Measurements from ENCODE around the gene FTSJ1.
"Not testable (repeated sequence)": the region's sequence is repeated elsewhere in the genome, so short reads cannot be mapped to it uniquely, and the experiment has no call there.

Gene FTSJ1, protein sequence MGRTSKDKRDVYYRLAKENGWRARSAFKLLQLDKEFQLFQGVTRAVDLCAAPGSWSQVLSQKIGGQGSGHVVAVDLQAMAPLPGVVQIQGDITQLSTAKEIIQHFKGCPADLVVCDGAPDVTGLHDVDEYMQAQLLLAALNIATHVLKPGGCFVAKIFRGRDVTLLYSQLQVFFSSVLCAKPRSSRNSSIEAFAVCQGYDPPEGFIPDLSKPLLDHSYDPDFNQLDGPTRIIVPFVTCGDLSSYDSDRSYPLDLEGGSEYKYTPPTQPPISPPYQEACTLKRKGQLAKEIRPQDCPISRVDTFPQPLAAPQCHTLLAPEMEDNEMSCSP

DNA sequence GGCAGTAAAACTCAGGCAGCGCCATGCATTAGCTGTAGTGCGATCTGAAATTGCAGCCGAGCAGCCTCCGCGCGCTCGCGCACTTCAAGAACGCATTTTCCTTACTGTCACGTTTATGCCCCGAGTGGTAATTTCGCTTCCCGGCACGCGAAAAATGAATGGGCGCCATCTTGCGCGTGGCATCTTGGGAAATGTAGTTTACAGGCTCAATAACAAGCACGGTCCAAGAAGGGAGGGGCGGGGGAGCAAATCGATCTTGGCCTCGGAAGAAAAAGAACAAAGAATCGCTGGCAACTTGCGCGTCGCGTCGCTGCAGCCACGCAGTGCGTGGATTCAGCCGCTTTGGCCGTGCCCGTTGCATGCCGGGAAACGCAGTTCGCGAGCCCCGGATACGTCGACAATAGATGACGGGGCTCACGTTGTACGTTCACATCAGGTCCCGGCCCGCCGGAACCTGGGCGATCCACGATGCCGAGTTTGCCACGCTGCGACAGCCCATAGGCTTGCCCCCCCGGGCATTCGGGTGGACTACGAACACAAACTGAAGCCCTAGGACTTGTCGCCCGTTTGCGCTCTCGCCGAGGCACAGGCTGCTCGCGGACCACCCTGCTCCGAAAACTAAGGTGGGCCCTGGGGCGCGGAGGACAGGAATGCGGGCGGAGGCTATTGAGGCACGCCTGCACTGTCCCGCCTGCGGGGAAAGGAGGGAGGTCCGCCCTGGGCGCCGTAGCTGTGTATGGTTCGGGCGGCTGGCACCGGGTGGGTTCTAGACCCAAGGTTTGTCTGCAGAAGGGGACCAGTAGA lies at the start of gene FTSJ1:
Gene FTSJ1, plus strand, starts transcription at position 426 of the 804 bp plus-strand sequence. CDS start 1,849 bp downstream, outside the sequence.
- peak; percentile 85 to 87 for DNase-seq

DNA sequence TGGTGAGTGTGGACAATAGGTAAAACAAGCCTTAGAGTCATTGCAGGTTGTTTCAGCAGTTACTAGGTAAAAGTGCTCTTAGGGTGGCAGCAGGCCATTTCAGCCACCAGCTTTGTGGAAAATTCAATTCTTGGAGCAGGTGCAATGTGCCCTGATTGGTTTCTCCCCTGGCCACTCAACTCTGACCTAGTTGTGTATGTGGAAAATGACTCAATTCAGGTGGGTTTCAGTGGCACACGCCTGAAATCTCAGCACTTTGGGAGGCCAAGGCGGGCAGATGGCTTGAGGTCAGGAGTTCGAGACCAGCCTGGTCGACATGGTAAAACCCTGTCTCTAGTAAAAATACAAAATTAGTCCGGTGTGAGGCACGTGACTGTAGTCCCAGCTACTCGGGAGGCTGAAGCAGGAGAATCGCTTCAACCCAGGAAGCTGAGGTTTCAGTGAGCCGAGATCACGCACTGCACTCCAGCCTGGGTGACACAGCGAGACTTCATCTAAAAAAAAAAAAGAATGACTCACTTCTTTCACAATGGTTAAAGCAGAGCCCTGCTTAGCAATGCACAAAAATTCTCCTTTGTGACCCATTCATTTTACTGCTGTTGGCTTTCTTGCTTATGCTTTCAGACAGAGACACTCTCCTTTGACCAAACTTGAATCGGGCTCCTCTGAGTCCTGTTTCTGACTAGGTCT lies 48.8 kb upstream of the FTSJ1 start:
- not testable (repeated sequence) for DNase-seq

DNA sequence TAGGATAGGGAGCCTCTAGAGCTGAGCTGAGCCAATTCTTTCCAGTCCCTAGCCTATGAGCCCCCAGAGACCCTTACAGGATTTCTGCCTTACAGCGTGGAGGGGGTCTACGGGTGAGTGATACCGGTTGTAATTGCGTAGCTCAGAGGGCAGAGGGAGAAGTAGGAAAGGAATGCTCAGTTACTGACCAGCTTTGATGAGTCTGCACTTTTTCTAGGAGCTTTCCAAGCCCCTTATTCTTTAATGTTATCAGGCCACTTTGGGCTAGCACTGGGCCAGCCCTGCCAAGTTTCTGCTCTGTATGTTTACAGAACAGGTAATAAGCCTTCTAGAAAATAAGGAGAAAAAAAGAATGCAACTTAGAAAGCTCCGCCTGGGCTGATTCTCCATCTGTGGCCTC lies 46.4 kb upstream of the FTSJ1 start:
- DNase-seq, result not testable (repeated sequence)

DNA sequence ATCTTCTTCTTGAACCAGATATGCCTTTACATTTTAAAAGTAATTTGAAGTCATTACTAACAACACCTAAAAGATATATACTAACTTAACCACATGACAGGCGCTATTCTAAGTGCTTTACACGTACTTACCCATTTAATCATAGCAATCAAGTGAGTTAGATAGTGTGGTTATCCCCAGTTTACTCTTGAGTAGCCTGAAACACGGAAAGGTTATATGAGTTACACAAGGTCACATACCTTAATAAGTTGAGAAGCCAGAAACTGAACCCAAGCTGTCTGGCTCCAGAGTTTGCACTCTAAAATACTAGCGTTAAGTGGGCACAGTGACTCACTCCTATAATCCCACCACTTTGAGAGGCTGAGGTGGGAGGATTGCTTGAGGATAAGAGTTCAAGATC lies 45.8 kb upstream of the FTSJ1 start:
- DNase-seq, result not testable (repeated sequence)

DNA sequence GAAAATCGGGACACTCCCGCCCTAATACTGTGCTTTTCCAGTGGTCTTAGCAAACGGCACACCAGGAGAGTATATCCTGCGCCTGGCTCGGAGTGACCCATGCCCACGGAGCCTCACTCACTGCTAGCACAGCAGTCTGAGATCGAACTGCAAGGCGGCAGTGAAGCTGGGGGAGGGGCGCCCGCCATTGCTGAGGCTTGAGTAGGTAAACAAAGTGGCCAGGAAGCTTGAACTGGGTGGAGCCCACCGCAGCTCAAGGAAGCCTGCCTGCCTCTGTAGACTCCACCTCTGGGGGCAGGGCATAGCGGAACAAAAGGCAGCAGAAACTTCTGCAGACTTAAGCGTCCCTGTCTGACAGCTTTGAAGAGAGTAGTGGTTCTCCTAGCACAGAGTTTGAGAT lies 42.3 kb upstream of the FTSJ1 start:
- not testable (repeated sequence) for DNase-seq

DNA sequence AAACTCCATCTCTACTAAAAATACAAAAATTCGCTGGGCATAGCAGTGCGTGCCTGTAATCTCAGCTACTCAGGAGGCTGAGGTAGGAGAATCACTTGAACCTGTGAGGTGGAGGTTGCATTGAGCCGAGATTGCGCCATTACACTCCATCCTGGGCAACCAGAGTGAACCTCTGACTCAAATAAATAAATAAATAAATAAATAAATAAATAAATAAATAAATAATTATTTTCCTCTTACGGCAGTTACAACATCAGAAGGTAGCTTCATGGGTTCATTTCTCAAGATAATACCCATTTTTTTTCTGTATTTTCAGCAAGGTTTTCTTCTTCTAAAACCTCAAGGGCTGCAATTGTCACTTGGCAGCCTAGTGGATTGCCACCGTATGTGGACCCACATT lies 28.8 kb upstream of the FTSJ1 start:
- DNase-seq, result not testable (repeated sequence)

- no peak for DNase-seq
These were observed 25.9 kb upstream of the FTSJ1 start for GRCh38 chrX:48450076-48450475.

DNA sequence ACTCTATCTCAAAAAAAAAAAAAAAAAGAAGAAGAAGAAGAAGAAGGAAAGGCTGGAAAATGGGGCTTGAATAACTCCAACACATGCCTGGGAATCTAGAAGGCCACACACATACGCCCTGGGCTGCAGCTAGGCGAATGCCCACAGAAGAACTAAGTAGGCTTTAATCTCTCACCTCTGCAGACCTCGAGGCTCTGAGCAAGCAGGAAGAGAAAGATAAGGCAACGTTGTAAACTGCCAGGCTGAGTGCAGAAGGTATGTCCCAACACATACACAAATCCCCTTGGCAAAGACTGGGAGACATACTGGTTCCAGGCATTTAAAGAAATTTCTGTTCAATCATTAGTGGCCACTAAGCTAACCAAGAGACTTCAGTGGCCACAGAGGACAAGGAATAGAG lies 24.3 kb upstream of the FTSJ1 start:
- no peak for DNase-seq

DNA sequence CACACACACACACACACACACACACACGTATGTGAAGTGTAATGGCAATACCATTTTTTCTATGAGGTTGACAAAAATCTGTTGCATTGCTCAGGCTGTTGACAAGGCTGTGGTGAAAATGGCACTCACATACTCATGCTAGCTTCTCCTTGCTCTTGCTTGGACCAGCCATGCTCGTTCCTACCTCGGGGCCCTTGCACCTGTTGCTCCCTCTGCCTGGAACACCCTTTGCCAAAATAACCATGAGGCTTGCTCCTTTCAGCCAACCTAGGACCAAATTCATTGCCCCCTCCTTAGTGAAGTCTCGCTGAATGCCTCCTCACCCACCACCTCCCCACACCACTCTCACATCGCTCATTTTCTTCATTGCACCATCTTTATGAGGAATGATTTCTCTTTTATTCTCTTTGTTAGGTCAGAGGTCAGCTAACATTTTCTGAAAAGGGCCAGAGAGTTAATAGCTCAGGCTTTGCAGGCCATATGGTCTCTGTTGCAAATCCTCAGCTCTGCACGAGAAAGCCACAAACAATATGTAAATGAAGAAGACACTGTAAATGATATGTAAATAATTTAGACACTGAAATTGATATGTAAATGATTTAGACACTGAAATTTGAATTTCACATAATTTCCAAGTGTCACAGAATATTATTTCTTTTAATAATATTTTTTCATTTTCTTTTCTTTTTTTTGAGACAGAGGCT lies 19.2 kb upstream of the FTSJ1 start:
- DNase-seq, result no peak

DNA sequence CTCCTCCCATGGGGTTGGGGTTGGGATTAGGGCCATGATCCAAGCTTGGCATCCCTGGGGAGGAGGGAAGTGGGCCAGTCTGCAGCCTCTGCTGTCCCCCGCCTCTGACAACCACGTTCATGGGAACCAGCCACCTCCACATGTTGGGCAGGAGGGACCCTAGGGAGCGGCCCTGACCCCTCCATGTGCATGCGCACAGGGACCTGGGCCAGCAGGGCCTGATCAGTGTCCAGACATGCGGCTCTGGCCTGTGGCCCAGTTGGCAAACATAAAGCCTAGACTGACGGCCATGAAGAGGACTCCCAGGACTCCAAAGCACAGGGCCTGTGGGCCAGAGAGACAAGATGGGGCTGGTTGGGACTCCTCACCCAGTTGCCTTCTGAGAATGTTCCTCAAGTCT lies 17.3 kb upstream of the FTSJ1 start:
- DNase-seq, result no peak

GRCh38 chrX:48459483-48459882 lies 16.5 kb upstream of the FTSJ1 start:
- DNase-seq, result no peak

DNA sequence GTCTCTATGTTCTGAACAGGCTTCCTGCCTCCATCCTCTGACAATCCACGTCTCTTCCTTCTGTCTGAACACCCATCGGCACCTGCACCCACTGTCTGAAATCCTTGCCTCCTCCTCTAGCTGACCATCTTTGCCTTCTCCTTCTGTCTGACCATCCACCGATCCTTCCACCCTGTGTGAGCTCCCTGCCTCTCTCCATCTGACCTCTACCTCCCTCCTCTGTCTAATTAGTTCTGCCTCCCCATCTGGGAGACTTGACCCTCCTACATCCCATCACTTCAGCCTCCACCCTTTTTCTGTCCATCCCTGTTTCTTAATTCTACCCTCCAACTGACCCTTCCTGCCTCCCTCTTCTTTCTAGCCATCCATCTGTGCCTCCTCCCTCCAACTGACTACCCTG lies 16.0 kb upstream of the FTSJ1 start:
- DNase-seq, result no peak

- no peak for DNase-seq
These were observed 15.4 kb upstream of the FTSJ1 start for GRCh38 chrX:48460606-48461005.

DNA sequence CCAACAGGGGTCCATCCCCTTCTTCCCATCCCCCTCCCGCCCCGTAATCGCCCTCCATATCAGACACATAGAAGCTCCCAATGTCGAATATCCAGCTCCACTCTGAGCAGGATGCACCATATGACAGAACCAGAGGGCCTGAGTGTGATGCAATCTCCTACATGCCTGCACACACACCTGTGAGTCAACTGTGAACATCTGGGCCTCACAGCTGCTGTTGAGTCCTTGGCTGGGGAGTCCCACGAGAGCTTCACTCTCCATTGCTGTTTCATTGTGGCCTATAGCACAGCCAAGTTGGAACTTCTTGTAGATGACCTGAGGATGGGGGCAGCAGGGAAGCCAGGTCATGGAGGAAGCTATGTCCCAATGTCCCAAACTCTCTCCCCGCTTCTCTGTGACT lies 14.2 kb upstream of the FTSJ1 start:
- no peak for DNase-seq

DNA sequence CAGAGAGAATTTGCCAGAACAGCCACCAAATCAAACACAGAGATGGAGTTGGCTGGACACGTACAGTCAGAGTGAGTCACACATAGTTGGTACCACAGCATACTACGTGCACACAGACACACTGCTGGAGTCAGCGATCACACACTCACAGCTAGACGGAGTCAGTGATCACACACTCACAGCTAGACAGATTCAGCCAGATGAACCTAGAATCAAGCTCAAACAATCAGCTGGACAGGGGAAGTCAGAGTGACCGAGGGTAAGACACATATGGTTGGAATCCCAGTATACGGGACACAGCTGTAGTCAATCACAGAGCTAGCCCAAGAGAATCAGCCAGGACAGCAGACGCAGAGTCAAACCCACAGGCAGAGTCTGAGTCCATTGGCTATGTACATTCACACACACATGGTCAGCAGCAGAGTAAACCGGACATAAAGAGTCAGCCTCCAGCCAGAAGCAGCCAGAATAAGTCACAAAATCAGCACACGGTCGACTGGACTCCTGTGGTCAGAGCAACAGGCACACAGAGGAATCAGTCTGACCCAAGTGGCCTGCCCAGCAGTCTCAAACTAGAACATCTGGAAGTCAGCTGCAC lies 10.6 kb upstream of the FTSJ1 start:
- no peak for DNase-seq

GRCh38 chrX:48466696-48467095 lies 9.3 kb upstream of the FTSJ1 start:
- peak in 1 of 2 experiments; percentile 8 for DNase-seq

DNA sequence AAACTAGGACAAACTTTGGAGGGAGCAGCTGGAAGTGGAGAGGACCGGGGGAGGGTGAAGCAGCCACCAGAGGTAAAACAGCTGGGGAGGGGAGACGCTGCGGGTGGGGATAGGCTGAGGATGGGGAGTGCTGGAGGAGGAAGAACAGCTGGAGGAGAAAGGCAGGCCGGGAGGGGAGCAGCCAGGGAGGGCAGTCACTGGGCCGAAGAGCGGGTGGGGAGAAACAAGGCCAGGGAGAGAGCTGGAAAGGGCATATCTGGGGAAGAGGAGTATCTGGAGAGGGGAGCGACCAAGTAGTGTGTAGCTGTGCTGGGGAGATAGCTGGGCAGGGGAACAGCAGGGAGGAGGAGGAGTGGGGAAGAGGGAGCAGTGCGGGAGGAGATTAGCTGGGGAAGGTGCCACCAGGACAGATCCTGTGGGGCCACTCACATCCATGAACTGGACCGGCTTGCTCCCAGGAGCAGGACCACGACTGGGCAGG lies 8.7 kb upstream of the FTSJ1 start:
- DNase-seq, result no peak

DNA sequence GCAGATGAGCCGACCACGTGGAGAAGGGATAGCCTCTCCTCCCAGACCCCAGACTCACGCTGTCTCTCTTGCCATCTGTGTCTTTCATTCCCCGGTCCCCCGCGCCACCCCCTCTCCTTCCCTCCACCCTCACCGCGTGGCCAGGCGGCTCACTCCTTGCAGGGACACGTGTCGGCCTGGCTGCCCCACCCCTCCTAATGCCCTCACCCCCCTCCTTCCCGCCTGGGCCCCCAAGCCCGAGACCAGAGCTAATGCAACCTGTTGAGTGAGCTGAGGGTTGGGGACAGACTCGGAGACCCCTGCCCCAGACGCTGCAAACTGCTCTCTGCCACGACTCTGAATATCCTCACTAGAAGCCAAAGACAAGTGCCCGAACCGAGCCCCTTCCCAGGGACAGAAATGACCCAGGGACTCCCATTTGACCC lies 7.7 kb upstream of the FTSJ1 start:
- DNase-seq, result peak; percentile 44 to 56

- DNase-seq, result peak; percentile 35 to 42
These were observed 7.0 kb upstream of the FTSJ1 start for GRCh38 chrX:48468693-48469691.

GRCh38 chrX:48470110-48470832 lies 5.7 kb upstream of the FTSJ1 start, which contains the start of gene SLC38A5:
Gene SLC38A5, minus strand, starts transcription at chrX:48470260. Its CDS starts 2,336 bp downstream, at chrX:48467924.
- no peak for DNase-seq

All from activated CD4-positive, alpha-beta T cell treated with anti-CD3 and anti-CD28 coated beads, Interleukin-2, amount 50 U/mL, for 4 hours (primary cell).